Parathyroid adenoma (tissue), 2 donors: Measurements from ENCODE around the gene CCL11.
A peak's percentile ranks its signal among the peaks of the same experiment; 100 is the strongest.

Source experiments
- H2AFZ ChIP-seq: fragments of 300-600 bp; sonication (generic); one replicate; pipeline ENCODE4 v1.7.0; 2017; ENCODE audit warnings: antibody characterized with exemption, mild to moderate bottlenecking
- H3K27ac ChIP-seq: fragments of 300-600 bp; sonication (generic); one replicate; pipeline ENCODE4 v1.7.0; 2017
- H3K27me3 ChIP-seq: fragments of 300-600 bp; sonication (generic); one replicate; pipeline ENCODE4 v1.7.0; 2017; ENCODE audit warnings: low read length; ENCODE audit not compliant: control insufficient read depth, insufficient read depth
- H3K36me3 ChIP-seq: fragments of 300-600 bp; sonication (generic); one replicate; pipeline ENCODE4 v1.7.0; 2017; ENCODE audit warnings: low read length; ENCODE audit not compliant: control insufficient read depth, insufficient read depth
- H3K4me1 ChIP-seq: fragments of 300-600 bp; sonication (generic); one replicate; pipeline ENCODE4 v1.7.0; 2017; ENCODE audit warnings: control low read depth
- H3K4me2 ChIP-seq: fragments of 300-600 bp; sonication (generic); one replicate; pipeline ENCODE4 v1.7.0; 2017; ENCODE audit warnings: low read length
- H3K4me3 ChIP-seq: fragments of 300-600 bp; sonication (generic); one replicate; pipeline ENCODE4 v1.7.0; 2017; ENCODE audit warnings: low read depth, low read length
- H3K79me2 ChIP-seq: fragments of 300-600 bp; sonication (generic); one replicate; pipeline ENCODE4 v1.7.0; 2017; ENCODE audit warnings: control low read depth
- H3K9ac ChIP-seq: fragments of 300-600 bp; sonication (generic); one replicate; pipeline ENCODE4 v1.7.0; 2017; ENCODE audit warnings: mild to moderate bottlenecking
- H3K9me3 ChIP-seq: fragments of 300-600 bp; sonication (generic); one replicate; pipeline ENCODE4 v1.7.0; 2017; ENCODE audit warnings: low read length; ENCODE audit not compliant: control insufficient read depth
- CTCF ChIP-seq: fragments of 300-600 bp; sonication (generic); IDR thresholded peaks from one replicate; pipeline ENCODE4 v1.7.0; 2017; ENCODE audit warnings: antibody characterized with exemption, mild to moderate bottlenecking
- donor health status: primary hyperparathyroidism.

CCL11 gene

DNA sequence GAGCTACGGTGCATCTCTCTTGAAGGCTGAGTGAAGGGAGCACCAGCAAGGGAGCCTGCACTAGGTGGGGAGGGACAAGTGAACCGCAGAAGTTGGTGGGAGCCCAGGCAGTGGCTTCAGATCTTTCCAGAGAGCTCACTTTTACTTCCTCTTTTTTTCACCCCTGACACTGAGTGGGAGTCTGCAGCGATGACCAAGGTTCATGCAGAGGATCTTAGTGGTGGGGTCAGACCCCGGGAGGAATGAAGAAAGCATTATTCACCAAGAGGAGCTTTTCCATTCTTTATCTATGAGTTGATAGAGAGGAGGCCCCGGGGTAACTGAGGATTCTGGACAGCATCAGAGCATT lies 33.5 kb upstream of the CCL11 start:
- peaks cover 5% of the 10 kb centered on the region for H3K4me1 ChIP-seq
- TF ChIP-seq CTCF, result no peak
- no peak overlapping the region for H3K9ac ChIP-seq
- H3K4me3 ChIP-seq, result no peak overlapping the region
- H3K36me3 ChIP-seq, result no peaks in the 10 kb centered on the region
- H3K27me3 ChIP-seq, result no peaks in the 10 kb centered on the region
- no peak overlapping the region for H2AFZ ChIP-seq
- H3K4me2 ChIP-seq, result no peak overlapping the region
- H3K9me3 ChIP-seq, result no peaks in the 10 kb centered on the region
- H3K79me2 ChIP-seq, result no peaks in the 10 kb centered on the region
- no peak overlapping the region for H3K27ac ChIP-seq

- no peak overlapping the region for H3K9ac ChIP-seq
- H3K36me3 ChIP-seq, result no peaks in the 10 kb centered on the region
- no peak overlapping the region for H3K4me2 ChIP-seq
- H3K9me3 ChIP-seq, result no peaks in the 10 kb centered on the region
- peaks cover 5% of the 10 kb centered on the region for H3K4me1 ChIP-seq
- peak overlapping the region; percentile 34 for H2AFZ ChIP-seq
- H3K79me2 ChIP-seq, result no peaks in the 10 kb centered on the region
- H3K27ac ChIP-seq, result peak overlapping the region; percentile 57
- no peak overlapping the region for H3K4me3 ChIP-seq
- TF ChIP-seq CTCF, result no peak
- H3K27me3 ChIP-seq, result no peaks in the 10 kb centered on the region
Observed at GRCh38 chr17:34252444-34253138, 33.0 kb upstream of the CCL11 start.

- Histone ChIP-seq H3K4me1 (peaks cover 5% of the 10 kb centered on the region), H3K9me3 (no peaks in the 10 kb centered on the region), H3K36me3 (no peaks in the 10 kb centered on the region), H3K4me3 (no peak overlapping the region), H3K27me3 (no peaks in the 10 kb centered on the region), H3K79me2 (no peaks in the 10 kb centered on the region), H2AFZ (no peak overlapping the region), H3K9ac (no peak overlapping the region), H3K4me2 (no peak overlapping the region), H3K27ac (peak overlapping the region; percentile 57)
- no peak for TF ChIP-seq CTCF
Observed at GRCh38 chr17:34253139-34253525, 32.4 kb upstream of the CCL11 start.

- no peak overlapping the region for H3K4me2 ChIP-seq
- no peak for TF ChIP-seq CTCF
- H3K4me3 ChIP-seq, result no peak overlapping the region
- peaks cover 5% of the 10 kb centered on the region for H3K4me1 ChIP-seq
- no peak overlapping the region for H3K27ac ChIP-seq
- no peaks in the 10 kb centered on the region for H3K27me3 ChIP-seq
- no peaks in the 10 kb centered on the region for H3K79me2 ChIP-seq
- no peak overlapping the region for H2AFZ ChIP-seq
- H3K36me3 ChIP-seq, result no peaks in the 10 kb centered on the region
- H3K9me3 ChIP-seq, result no peaks in the 10 kb centered on the region
- H3K9ac ChIP-seq, result no peak overlapping the region
Observed at GRCh38 chr17:34254146-34254545, 31.4 kb upstream of the CCL11 start.

GRCh38 chr17:34254651-34255380 lies 30.7 kb upstream of the CCL11 start, which contains the start of gene CCL2:
TSS of gene CCL2 (plus strand) at chr17:34255285. CDS start at chr17:34255350, 65 bp downstream.
- H3K27me3 ChIP-seq, result no peaks in the 10 kb centered on the region
- no peak for TF ChIP-seq CTCF
- no peaks in the 10 kb centered on the region for H3K79me2 ChIP-seq
- H3K4me2 ChIP-seq, result peak within 1 kb of the TSS; percentile 30
- H3K4me1 ChIP-seq, result peaks cover 5% of the 10 kb centered on the region
- no peaks in the 10 kb centered on the region for H3K9me3 ChIP-seq
- H3K4me3 ChIP-seq, result no peak within 1 kb of the TSS
- no peaks in the 10 kb centered on the region for H3K36me3 ChIP-seq
- H2AFZ ChIP-seq, result peak within 1 kb of the TSS; percentile 56
- no peak within 1 kb of the TSS for H3K9ac ChIP-seq
- H3K27ac ChIP-seq, result peak within 1 kb of the TSS; percentile 37
